GM23338 (cell line): Measurements from ENCODE around the gene SNAPC4.
"Not testable (repeated sequence)": the region's sequence is repeated elsewhere in the genome, so short reads cannot be mapped to it uniquely, and the experiment has no call there.

Experiments used
- CREB1 ChIP-seq: fragments of 250-450 bp; sonication (Bioruptor Pico); IDR thresholded peaks from 2 replicates; pipeline ENCODE4 v1.5.0; 2020; ENCODE audit warnings: low read depth, mild to moderate bottlenecking, moderate library complexity
- EZH2 ChIP-seq: fragments of 200-600 bp; sonication (generic); IDR thresholded peaks from one replicate; pipeline ENCODE4 v1.8.0; 2017; ENCODE audit warnings: antibody characterized with exemption, mild to moderate bottlenecking, low read depth; ENCODE audit not compliant: unreplicated experiment
- EZH2phosphoT487 ChIP-seq: fragments of 200-600 bp; sonication (generic); IDR thresholded peaks from one replicate; pipeline ENCODE4 v1.8.1; 2018; ENCODE audit warnings: antibody characterized with exemption; ENCODE audit not compliant: unreplicated experiment
- NANOG ChIP-seq: IDR thresholded peaks from 2 replicates; pipeline ENCODE4 v1.6.1; 2016; ENCODE audit warnings: antibody characterized with exemption, borderline replicate concordance
- POLR2AphosphoS5 ChIP-seq: IDR thresholded peaks from 2 replicates; pipeline ENCODE4 v1.6.1; 2016; ENCODE audit warnings: antibody characterized with exemption, low read depth
- ZNF114 ChIP-seq: fragments of 250-450 bp; sonication (Bioruptor Pico); IDR thresholded peaks from 2 replicates; pipeline ENCODE4 v1.5.0; 2020; ENCODE audit warnings: mild to moderate bottlenecking, moderate library complexity
- TF ChIP-seq, protein P1 (sequence below), 2 experiments: fragments of 200-600 bp in 1 of 2; sonication (generic) in 1 of 2; conservative IDR thresholded peaks; 2 replicates each; pipeline versions ENCODE4 v1.5.1 to v1.6.1; 2016 to 2017; ENCODE audit warnings: antibody characterized with exemption in 2 of 2, low read depth in 2 of 2, mild to moderate bottlenecking in 2 of 2, moderate library complexity in 1 of 2
- TF ChIP-seq, protein P2 (sequence below): IDR thresholded peaks from 2 replicates; pipeline ENCODE4 v1.6.1; 2016; ENCODE audit warnings: antibody characterized with exemption
- TF ChIP-seq, protein P3 (sequence below): fragments of 250-450 bp; sonication (Bioruptor Pico); IDR thresholded peaks from 2 replicates; pipeline ENCODE4 v1.5.0; 2020; ENCODE audit warnings: mild to moderate bottlenecking, moderate library complexity
- TF ChIP-seq, protein P4 (sequence below): IDR thresholded peaks from one replicate; pipeline ENCODE4 v1.6.1; 2018; ENCODE audit warnings: antibody characterized with exemption; ENCODE audit not compliant: unreplicated experiment

DNA sequence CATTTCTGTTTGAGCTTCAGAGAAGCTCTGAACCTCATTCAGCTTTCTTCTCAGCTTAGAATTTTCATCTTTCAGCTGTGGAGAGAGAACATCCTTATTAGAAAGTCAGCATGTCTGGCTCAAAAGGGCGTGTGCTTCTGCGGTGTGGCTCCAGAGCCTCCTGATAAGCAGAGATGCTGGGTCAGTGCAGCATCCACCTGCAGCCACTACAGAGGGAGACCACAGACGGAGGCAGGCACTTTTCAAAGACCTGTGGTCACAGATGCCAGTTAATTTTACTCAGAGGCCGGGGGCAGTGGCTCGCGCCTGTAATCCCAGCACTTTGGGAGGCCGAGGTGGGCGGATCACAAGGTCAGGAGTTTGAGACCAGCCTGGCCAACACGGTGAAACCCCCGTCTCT lies 5.9 kb upstream of the SNAPC4 start:
- TF ChIP-seq, protein P1, sequence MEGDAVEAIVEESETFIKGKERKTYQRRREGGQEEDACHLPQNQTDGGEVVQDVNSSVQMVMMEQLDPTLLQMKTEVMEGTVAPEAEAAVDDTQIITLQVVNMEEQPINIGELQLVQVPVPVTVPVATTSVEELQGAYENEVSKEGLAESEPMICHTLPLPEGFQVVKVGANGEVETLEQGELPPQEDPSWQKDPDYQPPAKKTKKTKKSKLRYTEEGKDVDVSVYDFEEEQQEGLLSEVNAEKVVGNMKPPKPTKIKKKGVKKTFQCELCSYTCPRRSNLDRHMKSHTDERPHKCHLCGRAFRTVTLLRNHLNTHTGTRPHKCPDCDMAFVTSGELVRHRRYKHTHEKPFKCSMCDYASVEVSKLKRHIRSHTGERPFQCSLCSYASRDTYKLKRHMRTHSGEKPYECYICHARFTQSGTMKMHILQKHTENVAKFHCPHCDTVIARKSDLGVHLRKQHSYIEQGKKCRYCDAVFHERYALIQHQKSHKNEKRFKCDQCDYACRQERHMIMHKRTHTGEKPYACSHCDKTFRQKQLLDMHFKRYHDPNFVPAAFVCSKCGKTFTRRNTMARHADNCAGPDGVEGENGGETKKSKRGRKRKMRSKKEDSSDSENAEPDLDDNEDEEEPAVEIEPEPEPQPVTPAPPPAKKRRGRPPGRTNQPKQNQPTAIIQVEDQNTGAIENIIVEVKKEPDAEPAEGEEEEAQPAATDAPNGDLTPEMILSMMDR (conservative IDR thresholded peaks at IDR 0.05; ENCODE audit: low read depth in 2 of 2), result not testable (repeated sequence)
- TF ChIP-seq EZH2, EZH2phosphoT487, CREB1, NANOG, POLR2AphosphoS5, ZNF114: not testable (repeated sequence)
- TF ChIP-seq, protein P2, sequence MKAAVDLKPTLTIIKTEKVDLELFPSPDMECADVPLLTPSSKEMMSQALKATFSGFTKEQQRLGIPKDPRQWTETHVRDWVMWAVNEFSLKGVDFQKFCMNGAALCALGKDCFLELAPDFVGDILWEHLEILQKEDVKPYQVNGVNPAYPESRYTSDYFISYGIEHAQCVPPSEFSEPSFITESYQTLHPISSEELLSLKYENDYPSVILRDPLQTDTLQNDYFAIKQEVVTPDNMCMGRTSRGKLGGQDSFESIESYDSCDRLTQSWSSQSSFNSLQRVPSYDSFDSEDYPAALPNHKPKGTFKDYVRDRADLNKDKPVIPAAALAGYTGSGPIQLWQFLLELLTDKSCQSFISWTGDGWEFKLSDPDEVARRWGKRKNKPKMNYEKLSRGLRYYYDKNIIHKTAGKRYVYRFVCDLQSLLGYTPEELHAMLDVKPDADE, result not testable (repeated sequence)
- TF ChIP-seq, protein P3, sequence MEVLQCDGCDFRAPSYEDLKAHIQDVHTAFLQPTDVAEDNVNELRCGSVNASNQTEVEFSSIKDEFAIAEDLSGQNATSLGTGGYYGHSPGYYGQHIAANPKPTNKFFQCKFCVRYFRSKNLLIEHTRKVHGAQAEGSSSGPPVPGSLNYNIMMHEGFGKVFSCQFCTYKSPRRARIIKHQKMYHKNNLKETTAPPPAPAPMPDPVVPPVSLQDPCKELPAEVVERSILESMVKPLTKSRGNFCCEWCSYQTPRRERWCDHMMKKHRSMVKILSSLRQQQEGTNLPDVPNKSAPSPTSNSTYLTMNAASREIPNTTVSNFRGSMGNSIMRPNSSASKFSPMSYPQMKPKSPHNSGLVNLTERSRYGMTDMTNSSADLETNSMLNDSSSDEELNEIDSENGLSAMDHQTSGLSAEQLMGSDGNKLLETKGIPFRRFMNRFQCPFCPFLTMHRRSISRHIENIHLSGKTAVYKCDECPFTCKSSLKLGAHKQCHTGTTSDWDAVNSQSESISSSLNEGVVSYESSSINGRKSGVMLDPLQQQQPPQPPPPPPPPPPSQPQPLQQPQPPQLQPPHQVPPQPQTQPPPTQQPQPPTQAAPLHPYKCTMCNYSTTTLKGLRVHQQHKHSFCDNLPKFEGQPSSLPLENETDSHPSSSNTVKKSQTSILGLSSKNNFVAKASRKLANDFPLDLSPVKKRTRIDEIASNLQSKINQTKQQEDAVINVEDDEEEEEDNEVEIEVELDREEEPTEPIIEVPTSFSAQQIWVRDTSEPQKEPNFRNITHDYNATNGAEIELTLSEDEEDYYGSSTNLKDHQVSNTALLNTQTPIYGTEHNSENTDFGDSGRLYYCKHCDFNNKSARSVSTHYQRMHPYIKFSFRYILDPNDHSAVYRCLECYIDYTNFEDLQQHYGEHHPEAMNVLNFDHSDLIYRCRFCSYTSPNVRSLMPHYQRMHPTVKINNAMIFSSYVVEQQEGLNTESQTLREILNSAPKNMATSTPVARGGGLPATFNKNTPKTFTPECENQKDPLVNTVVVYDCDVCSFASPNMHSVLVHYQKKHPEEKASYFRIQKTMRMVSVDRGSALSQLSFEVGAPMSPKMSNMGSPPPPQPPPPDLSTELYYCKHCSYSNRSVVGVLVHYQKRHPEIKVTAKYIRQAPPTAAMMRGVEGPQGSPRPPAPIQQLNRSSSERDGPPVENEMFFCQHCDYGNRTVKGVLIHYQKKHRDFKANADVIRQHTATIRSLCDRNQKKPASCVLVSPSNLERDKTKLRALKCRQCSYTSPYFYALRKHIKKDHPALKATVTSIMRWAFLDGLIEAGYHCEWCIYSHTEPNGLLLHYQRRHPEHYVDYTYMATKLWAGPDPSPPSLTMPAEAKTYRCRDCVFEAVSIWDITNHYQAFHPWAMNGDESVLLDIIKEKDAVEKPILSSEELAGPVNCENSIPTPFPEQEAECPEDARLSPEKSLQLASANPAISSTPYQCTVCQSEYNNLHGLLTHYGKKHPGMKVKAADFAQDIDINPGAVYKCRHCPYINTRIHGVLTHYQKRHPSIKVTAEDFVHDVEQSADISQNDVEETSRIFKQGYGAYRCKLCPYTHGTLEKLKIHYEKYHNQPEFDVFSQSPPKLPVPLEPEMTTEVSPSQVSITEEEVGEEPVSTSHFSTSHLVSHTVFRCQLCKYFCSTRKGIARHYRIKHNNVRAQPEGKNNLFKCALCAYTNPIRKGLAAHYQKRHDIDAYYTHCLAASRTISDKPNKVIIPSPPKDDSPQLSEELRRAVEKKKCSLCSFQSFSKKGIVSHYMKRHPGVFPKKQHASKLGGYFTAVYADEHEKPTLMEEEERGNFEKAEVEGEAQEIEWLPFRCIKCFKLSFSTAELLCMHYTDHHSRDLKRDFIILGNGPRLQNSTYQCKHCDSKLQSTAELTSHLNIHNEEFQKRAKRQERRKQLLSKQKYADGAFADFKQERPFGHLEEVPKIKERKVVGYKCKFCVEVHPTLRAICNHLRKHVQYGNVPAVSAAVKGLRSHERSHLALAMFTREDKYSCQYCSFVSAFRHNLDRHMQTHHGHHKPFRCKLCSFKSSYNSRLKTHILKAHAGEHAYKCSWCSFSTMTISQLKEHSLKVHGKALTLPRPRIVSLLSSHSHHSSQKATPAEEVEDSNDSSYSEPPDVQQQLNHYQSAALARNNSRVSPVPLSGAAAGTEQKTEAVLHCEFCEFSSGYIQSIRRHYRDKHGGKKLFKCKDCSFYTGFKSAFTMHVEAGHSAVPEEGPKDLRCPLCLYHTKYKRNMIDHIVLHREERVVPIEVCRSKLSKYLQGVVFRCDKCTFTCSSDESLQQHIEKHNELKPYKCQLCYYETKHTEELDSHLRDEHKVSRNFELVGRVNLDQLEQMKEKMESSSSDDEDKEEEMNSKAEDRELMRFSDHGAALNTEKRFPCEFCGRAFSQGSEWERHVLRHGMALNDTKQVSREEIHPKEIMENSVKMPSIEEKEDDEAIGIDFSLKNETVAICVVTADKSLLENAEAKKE, result not testable (repeated sequence)
- TF ChIP-seq, protein P4, sequence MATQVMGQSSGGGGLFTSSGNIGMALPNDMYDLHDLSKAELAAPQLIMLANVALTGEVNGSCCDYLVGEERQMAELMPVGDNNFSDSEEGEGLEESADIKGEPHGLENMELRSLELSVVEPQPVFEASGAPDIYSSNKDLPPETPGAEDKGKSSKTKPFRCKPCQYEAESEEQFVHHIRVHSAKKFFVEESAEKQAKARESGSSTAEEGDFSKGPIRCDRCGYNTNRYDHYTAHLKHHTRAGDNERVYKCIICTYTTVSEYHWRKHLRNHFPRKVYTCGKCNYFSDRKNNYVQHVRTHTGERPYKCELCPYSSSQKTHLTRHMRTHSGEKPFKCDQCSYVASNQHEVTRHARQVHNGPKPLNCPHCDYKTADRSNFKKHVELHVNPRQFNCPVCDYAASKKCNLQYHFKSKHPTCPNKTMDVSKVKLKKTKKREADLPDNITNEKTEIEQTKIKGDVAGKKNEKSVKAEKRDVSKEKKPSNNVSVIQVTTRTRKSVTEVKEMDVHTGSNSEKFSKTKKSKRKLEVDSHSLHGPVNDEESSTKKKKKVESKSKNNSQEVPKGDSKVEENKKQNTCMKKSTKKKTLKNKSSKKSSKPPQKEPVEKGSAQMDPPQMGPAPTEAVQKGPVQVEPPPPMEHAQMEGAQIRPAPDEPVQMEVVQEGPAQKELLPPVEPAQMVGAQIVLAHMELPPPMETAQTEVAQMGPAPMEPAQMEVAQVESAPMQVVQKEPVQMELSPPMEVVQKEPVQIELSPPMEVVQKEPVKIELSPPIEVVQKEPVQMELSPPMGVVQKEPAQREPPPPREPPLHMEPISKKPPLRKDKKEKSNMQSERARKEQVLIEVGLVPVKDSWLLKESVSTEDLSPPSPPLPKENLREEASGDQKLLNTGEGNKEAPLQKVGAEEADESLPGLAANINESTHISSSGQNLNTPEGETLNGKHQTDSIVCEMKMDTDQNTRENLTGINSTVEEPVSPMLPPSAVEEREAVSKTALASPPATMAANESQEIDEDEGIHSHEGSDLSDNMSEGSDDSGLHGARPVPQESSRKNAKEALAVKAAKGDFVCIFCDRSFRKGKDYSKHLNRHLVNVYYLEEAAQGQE, result not testable (repeated sequence)
